Measurements from ENCODE around the gene KIF1C.
"Not testable (repeated sequence)": the region's sequence is repeated elsewhere in the genome, so short reads cannot be mapped to it uniquely, and the experiment has no call there.

Gene KIF1C

GRCh38 chr17:5045496-5045895 lies 47.7 kb downstream of the KIF1C start:
- no peak for DNase-seq

DNA sequence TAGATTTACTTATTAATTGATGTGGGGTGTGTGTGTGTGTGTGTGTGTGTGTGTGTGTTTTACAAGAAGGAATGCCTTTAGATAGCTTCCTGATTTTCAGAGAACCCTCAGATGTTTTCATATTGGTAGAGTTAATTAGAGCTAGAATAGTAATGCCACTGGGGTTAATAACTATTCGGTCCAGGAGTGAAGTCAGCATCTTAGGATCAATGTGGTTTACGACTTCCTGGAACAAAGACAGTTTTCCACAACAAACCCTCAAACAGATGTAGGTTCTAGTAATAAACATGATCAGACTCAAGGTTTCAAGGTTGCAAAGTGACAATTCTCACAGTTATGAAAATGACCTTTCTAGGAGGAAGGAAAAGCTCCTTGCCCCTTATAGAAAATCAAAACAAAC lies 49.7 kb downstream of the KIF1C start:
- DNase-seq: no peak

- peak; percentile 79 to 84 for DNase-seq
Measured at GRCh38 chr17:5049314-5049841, 51.6 kb downstream of the KIF1C start.

- DNase-seq: no peak
Measured at GRCh38 chr17:5050278-5050677, 52.5 kb downstream of the KIF1C start.

DNA sequence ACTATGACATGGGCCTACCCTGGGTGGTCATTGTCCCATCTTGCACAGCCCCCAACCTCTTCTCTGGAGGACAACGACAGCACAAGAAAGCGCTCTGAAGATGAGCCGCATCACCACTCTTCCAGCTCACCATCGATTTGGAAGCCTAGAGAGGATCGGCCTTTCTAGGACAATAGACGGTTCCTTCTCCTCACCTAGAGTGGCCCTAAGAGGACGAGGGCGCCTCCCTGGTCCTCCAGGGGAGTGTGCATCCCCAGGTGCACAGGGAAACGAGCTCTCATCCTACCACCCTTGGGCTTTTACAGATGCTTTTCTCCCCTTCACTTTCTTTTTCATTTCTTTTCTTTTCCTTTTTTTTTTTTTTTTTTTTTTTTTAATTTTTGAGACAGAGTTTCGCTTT lies 57.8 kb downstream of the KIF1C start:
- DNase-seq: no peak

- no peak for DNase-seq
Measured at GRCh38 chr17:5065227-5065744, 67.5 kb downstream of the KIF1C start.

- DNase-seq: no peak
Measured at GRCh38 chr17:5068236-5068635, 70.5 kb downstream of the KIF1C start.

GRCh38 chr17:5069724-5070123 lies 72.0 kb downstream of the KIF1C start:
- DNase-seq: no peak

GRCh38 chr17:5075472-5075871 lies 77.7 kb downstream of the KIF1C start:
- not testable (repeated sequence) for DNase-seq

DNA sequence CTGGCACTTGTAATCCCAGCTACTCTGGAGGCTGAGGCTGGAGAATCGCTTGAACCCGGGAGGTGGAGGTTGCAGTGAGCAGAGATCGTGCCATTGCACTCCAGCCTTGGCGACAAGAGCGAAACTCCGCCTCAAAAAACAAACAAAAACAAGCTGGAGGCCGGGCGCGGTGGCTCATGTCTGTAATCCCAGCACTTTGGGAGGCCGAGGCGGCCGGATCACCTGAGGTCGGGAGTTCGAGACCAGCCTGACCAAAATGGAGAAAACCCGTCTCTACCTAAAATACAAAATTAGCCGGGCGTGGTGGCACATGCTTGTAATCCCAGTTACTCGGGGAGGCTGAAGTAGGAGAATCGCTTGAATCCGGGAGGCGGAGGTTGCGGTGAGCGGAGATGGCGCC lies 79.5 kb downstream of the KIF1C start:
- DNase-seq: not testable (repeated sequence)

- DNase-seq: no peak
Measured at GRCh38 chr17:5077781-5078105, 80.0 kb downstream of the KIF1C start.

Data from CD4-positive, alpha-beta T cell treated with Interleukin-1 beta for 1 hour (primary cell).